ENCODE measurements around the gene HLCS. TPM values are rescaled to one million over a fixed set of nuclear protein-coding genes. Genes with fewer than 3 reads are reported as not detected.

The HLCS gene
- total and polyA plus RNA-seq, 2 of the 4 experiments (the other 2 are of a cell fraction): 10.6 to 21.0 TPM

- WGBS, 2 experiments (ENCODE audit: extremely low coverage in 2 of 2, insufficient read length in 1 of 2): no CpG with 5 or more reads among the region's 4 CpGs
- H4K5ac ChIP-seq (ENCODE audit: low read depth, low read length): no peak overlapping the region
- H3K36me3 ChIP-seq (ENCODE audit: control insufficient read depth, insufficient read depth, low read length): no peaks in the 10 kb centered on the region
- no peaks in the 10 kb centered on the region for H3K27me3 ChIP-seq (ENCODE audit: control insufficient read depth, insufficient read depth, low read length)
- H2AK9ac ChIP-seq (replicated peaks; ENCODE audit: low read depth, low read length, poor library complexity): no peak overlapping the region
- no peak overlapping the region for H3K18ac ChIP-seq (ENCODE audit: low read depth, low read length)
- H3K9me3 ChIP-seq (ENCODE audit: control insufficient read depth, insufficient read depth, low read length): peaks cover 11% of the 10 kb centered on the region
- no peak overlapping the region for H2BK15ac ChIP-seq (ENCODE audit: low read depth, low read length)
- no peak overlapping the region for H2BK120ac ChIP-seq (ENCODE audit: low read depth, low read length)
- no peak overlapping the region for H3K4ac ChIP-seq (ENCODE audit: low read depth, low read length)
- no peak overlapping the region for H3K4me3 ChIP-seq (ENCODE audit: insufficient read depth, low read depth, low read length)
- no peak overlapping the region for H2AK5ac ChIP-seq (ENCODE audit: low read depth, low read length)
- H3K23ac ChIP-seq (ENCODE audit: low read depth, low read length): no peak overlapping the region
- ATAC-seq (ENCODE audit: low read depth) (no peak), DNase-seq (no peak)
- BruUV-seq (replicated peaks): no TSS peak
- POLR2A ChIA-PET (ENCODE audit: unreplicated experiment): no interaction called here
- H3K79me1 ChIP-seq (ENCODE audit: low read depth in 1 of 2, low read length in 2 of 2): peaks cover 7 to 14% of the 10 kb centered on the region in 2 experiments; a peak in 1 of 4 replicates
- peaks cover 5% of the 10 kb centered on the region; the same call in 1 of the 2 replicates for H3K9me1 ChIP-seq (ENCODE audit: insufficient read depth, low read length)
- no peak overlapping the region for H2AFZ ChIP-seq (replicated peaks; ENCODE audit: low read length, poor library complexity)
- in situ Hi-C loops (cut with MboI; ENCODE audit: low sequenced_read_pairs) (no loop called here), dilution Hi-C loops (cut with HindIII; ENCODE audit: low sequenced_read_pairs, unreplicated experiment) (no loop called here), intact Hi-C loops (cut with micrococcal nuclease) (no loop called here)
- no peak overlapping the region for H2BK5ac ChIP-seq (ENCODE audit: low read depth, low read length, poor library complexity, severe bottlenecking)
- H3K27ac ChIP-seq (ENCODE audit: insufficient read depth, low read length): no peak overlapping the region
- H3K56ac ChIP-seq (ENCODE audit: extremely low read depth, insufficient read depth, low read length): no peak overlapping the region
- H2BK20ac ChIP-seq (ENCODE audit: low read depth, low read length): no peak overlapping the region
- peaks cover 2% of the 10 kb centered on the region; the same call in 1 of the 2 replicates for H3K4me1 ChIP-seq (ENCODE audit: control insufficient read depth, insufficient read depth, low read length)
- no peak overlapping the region for H4K91ac ChIP-seq (ENCODE audit: insufficient read depth, low read depth, low read length)
- H4K8ac ChIP-seq (ENCODE audit: low read depth in 2 of 2, low read length in 2 of 2): no peak overlapping the region
- H3K14ac ChIP-seq (replicated peaks; ENCODE audit: low read depth, low read length): no peak overlapping the region
- H3K9ac ChIP-seq (ENCODE audit: low read depth, low read length): no peak overlapping the region
- H3K4me2 ChIP-seq (ENCODE audit: low read depth, low read length): no peak overlapping the region
- no peaks in the 10 kb centered on the region for H4K20me1 ChIP-seq (ENCODE audit: insufficient read depth, low read length)
- CTCF ChIA-PET: interaction anchor here (0.7 kb wide), 1 partner anchor 38 kb away, joined by 3 read pairs; no protein-coding TSS in a partner anchor
- TF ChIP-seq NFE2L2 (IDR thresholded peaks at IDR 0.05; ENCODE audit: low read depth, low read length) (no peak), MAZ (IDR thresholded peaks at IDR 0.05; ENCODE audit: borderline replicate concordance, low read depth, low read length) (no peak)
These were observed 86.6 kb downstream of the HLCS start for GRCh38 chr21:36879827-36880226.

Measured in IMR-90 (cell line).